GM12891 (cell line): ENCODE measurements around the gene CTNNA3.

Experiments
- DNase-seq: peaks from one replicate; pipeline ENCODE4 v3.0.0; 2011; ENCODE audit warnings: low spot score; ENCODE audit not compliant: insufficient read length
- FAIRE-seq: peaks from 2 replicates; lab custom pipeline; 2011; peaks lifted over from hg19 to GRCh38; lab: Jason Lieb, UNC
- PAX5 ChIP-seq: IDR thresholded peaks from 2 replicates; pipeline ENCODE4 v1.6.1; 2011; ENCODE audit warnings: low read length, moderate library complexity, mild to moderate bottlenecking; ENCODE audit not compliant: insufficient read depth, severe bottlenecking
- POLR2A ChIP-seq: IDR thresholded peaks from 2 replicates; pipeline ENCODE4 v1.6.1; 2011; ENCODE audit warnings: low read depth, low read length, control low read depth
- POLR2AphosphoS5 ChIP-seq: IDR thresholded peaks from 2 replicates; pipeline ENCODE4 v1.6.1; 2011; ENCODE audit warnings: low read depth, low read length, control low read depth
- POU2F2 ChIP-seq: IDR thresholded peaks from 2 replicates; pipeline ENCODE4 v1.6.1; 2011; ENCODE audit warnings: low read depth, mild to moderate bottlenecking, control low read depth, low read length, moderate library complexity
- SPI1 ChIP-seq: IDR thresholded peaks from 2 replicates; pipeline ENCODE4 v1.6.1; 2011; ENCODE audit warnings: low read depth, low read length, control low read depth
- TAF1 ChIP-seq: IDR thresholded peaks from 2 replicates; pipeline ENCODE4 v1.6.1; 2011; ENCODE audit warnings: low read depth, low read length, control low read depth

Gene CTNNA3

GRCh38 chr10:67487906-67488619 is 207.9 kb downstream of the CTNNA3 start:
- TF ChIP-seq POLR2AphosphoS5 = no peak
- no peak for TF ChIP-seq PAX5
- FAIRE-seq = no peak
- no peak for DNase-seq

GRCh38 chr10:67487199-67487598 is 208.8 kb downstream of the CTNNA3 start:
- TF ChIP-seq SPI1 (no peak), TAF1 (no peak), POU2F2 (no peak), PAX5 (no peak), POLR2A (no peak), POLR2AphosphoS5 (no peak)
- FAIRE-seq (no peak), DNase-seq (no peak)

- no peak for TF ChIP-seq TAF1
- TF ChIP-seq POU2F2 = no peak
- TF ChIP-seq PAX5 = no peak
- no peak for TF ChIP-seq POLR2A
- TF ChIP-seq SPI1 = no peak
- no peak for TF ChIP-seq POLR2AphosphoS5
- no peak for DNase-seq
- FAIRE-seq = no peak
These were observed 218.1 kb downstream of the CTNNA3 start for GRCh38 chr10:67477868-67478267.

- DNase-seq = no peak
- TF ChIP-seq PAX5 (no peak), POLR2A (no peak), TAF1 (no peak), SPI1 (no peak), POU2F2 (no peak), POLR2AphosphoS5 (no peak)
- no peak for FAIRE-seq
These were observed 219.8 kb downstream of the CTNNA3 start for GRCh38 chr10:67476201-67476600.

- TF ChIP-seq POU2F2 (no peak), TAF1 (no peak), POLR2AphosphoS5 (no peak), PAX5 (no peak), SPI1 (no peak), POLR2A (no peak)
- no peak for DNase-seq
- FAIRE-seq = no peak
These were observed 222.0 kb downstream of the CTNNA3 start for GRCh38 chr10:67473850-67474633.

GRCh38 chr10:67471022-67471421 is 225.0 kb downstream of the CTNNA3 start:
- TF ChIP-seq SPI1 (peak; percentile 50), POU2F2 (no peak), TAF1 (no peak), POLR2A (no peak), POLR2AphosphoS5 (no peak), PAX5 (no peak)
- DNase-seq (no peak), FAIRE-seq (no peak)

GRCh38 chr10:67464278-67464677 is 231.7 kb downstream of the CTNNA3 start:
- FAIRE-seq = no peak
- no peak for DNase-seq

GRCh38 chr10:67452892-67453291 is 243.1 kb downstream of the CTNNA3 start:
- DNase-seq = no peak
- no peak for TF ChIP-seq POU2F2
- TF ChIP-seq TAF1 = no peak
- TF ChIP-seq SPI1 = no peak
- no peak for TF ChIP-seq PAX5
- no peak for TF ChIP-seq POLR2A
- no peak for TF ChIP-seq POLR2AphosphoS5
- no peak for FAIRE-seq

More at GRCh38 chr10:67464278-67464677, 231.7 kb downstream of the CTNNA3 start:
- no peak for TF ChIP-seq POU2F2
- no peak for TF ChIP-seq PAX5
- TF ChIP-seq TAF1 = no peak
- no peak for TF ChIP-seq POLR2A
- no peak for TF ChIP-seq SPI1
- TF ChIP-seq POLR2AphosphoS5 = no peak

GRCh38 chr10:67438605-67439304 is 257.2 kb downstream of the CTNNA3 start:
- FAIRE-seq (no peak), DNase-seq (no peak)
- TF ChIP-seq POLR2AphosphoS5 = no peak
- TF ChIP-seq SPI1 = no peak
- TF ChIP-seq PAX5 = no peak
- no peak for TF ChIP-seq POU2F2
- TF ChIP-seq TAF1 = no peak
- TF ChIP-seq POLR2A = no peak

GRCh38 chr10:67433276-67433675 is 262.7 kb downstream of the CTNNA3 start:
- TF ChIP-seq POLR2AphosphoS5 (no peak), SPI1 (no peak), POU2F2 (no peak), POLR2A (no peak), PAX5 (no peak), TAF1 (no peak)
- DNase-seq = no peak
- no peak for FAIRE-seq
